DMS 273 treated with DMSO at 0.1 percent for 48 hours (cell line): ENCODE results near the gene KDM4B.

Source experiments
- DNase-seq: peaks from one replicate; lab custom pipeline; 2025; lab: John Stamatoyannopoulos, UW

The KDM4B gene

DNA sequence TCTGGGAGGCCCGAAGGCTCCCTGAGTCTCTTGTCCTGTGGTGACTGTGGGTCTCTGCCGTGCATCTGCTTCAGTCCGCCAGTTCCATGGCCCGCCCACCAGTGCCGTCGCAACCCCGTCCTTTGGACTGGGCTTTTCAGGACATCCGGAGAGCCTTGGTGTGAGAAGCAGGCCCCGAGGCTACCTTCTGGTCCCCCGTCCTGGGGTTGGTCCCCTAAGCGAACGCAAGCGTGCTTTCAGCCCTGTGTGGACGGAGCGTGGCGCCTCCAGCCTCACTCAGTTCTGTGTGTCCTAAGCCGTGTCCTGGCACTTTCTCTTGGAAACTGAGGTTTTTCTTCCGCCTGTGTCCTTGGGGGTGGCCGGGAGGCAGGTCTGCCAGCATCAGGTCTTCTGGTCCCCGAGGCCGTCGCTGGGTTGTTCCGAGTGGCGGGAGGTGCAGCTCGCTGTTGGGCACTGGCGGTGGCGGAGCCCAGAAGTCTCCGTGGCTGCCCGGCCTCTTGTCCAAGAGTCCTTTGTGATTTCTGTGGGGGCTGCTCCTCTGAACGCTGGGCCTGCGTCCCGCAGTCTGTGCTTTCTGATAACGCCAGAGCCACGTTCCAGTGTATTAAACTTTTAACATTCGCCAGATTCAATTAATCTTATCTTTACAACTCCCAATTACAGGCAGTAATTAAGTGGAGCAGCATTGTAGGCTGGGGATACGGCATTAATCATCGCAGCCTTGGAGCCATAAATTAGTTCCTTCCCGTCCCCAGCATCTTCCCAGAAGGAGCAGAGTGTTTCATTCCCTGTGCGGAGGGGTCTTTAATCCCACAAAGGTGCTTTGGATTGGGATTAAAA lies 99.5 kb downstream of the KDM4B start:
- DNase-seq: no peak

DNA sequence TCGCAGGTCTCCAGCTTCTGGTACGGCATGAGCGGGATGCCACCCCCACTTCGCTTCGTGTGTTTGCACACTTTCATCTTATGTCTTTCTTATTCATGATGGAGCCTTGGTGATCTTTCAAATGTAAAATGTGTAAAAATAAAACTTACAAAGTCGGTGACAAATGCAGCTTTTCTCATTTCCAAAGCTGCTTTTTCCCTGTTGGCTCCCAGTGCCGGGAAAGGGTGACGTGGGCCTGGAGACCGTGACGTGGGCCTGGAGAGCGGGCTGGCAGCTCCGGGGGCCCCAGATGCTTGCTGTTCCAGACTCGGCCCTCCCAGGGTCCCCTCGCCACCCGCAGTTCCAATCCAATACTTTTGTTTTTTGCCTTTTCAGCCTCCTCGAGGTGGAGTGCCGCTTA lies 101.4 kb downstream of the KDM4B start:
- no peak for DNase-seq

DNA sequence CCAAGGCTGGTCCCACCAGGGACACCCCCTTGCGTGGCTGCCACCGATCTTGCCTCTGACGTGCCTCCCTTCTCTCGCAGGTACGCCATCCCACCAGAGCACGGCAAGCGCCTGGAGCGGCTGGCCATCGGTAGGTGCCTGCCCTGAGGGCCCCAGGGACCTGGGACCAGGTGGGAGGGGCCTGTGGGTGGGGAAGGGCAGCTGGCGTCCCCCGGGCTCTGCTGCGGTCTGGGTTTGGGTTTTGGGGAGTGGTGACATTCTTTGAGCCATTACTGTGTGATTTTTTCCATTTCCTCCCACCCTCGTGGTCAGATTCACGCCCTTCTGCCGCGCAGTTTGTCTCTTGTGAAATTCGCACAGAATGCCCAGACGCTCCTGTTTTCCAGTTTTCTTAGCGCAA lies 102.0 kb downstream of the KDM4B start:
- DNase-seq: no peak

DNA sequence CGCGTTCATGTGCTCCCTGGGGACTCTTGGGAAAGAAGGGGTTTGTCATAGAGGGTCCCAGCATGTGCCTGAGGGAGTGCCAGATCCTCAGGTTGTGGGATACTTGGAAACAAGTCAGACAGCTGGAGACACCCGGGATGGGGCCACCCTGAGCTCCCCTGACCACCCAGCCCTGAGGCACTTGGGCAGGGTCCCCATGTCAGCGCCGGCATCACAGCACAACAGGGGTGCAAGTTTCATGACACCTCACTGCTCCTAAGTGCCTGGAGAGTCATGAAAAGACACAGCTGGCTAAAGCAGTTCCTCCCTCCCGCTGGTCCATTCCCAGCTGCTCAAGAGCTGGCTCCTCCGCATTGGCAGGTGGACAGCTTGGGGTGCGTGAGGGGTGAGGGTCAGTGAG lies 102.7 kb downstream of the KDM4B start:
- DNase-seq: no peak

DNA sequence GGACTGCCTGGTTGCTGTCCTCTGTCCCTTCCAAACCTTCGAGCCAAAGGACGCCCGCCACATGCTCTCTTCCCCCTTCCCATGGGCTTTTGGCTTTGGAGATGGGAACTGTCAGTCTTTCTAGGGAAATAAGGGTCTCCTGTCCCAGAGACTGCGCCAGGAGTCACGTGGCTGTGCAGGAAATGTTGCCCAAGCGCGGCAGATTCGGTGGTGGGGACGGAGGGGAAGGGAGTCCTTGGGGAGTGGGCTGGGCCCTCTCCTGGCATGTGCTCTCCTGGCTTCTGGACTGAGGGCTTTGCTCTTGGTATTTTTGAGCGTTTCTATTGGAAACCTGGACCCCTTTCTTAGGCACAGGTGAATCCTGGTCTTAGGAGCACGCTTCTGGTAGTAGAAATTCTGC lies 103.2 kb downstream of the KDM4B start:
- DNase-seq: no peak

DNA sequence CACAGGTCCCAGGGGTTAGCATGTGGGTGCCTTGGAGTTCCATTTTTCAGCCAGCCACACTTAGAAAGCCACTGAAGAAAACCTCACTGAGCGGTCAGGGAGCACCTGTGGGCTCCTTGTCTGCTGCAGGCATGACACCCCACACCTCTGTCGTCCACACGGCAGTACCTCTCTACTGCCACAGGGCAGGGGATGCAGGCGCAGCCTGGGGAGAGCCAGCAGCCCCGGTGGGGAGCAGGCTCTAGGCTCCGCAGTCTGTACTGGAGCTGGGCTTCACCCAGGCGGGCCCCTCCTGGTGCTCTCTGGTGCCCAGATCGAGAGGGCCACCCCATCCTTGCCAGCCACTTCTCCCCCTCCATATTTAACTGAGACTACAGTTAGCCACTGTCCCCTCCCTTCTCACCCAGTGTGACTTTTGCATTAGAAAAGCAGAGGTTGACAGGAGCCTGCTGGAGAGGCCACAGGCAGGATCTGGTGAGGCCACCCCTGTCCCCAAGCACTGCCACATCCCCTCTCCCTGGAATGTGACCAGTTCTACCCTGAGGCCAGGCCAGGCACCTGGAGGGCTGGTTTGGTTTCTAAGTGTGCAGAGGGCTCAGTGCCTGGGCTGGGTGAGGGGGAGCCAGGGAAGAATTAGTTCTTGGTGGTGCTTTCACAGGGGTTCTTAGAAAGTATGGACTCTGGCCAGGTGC lies 104.4 kb downstream of the KDM4B start:
- DNase-seq: no peak

DNA sequence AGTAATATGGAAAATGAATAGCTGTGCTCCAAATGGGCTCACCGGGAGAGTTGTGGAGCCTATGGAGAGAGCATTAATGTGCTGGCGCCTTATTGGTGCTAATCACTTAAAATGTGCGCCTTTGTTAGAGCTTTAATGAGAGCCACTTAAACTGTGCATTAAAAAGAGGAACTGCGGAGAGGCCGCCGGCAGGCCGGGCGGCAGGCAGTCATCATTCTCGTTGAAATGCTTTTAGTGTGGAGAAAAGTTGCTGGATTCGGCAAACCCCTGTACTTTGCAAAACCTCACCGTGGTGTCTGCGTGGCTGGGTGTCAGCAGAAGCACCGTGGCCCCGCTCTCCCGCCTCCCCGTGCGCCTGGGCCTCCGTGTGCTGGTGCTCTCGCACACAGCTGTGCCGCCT lies 105.5 kb downstream of the KDM4B start:
- no peak for DNase-seq

DNA sequence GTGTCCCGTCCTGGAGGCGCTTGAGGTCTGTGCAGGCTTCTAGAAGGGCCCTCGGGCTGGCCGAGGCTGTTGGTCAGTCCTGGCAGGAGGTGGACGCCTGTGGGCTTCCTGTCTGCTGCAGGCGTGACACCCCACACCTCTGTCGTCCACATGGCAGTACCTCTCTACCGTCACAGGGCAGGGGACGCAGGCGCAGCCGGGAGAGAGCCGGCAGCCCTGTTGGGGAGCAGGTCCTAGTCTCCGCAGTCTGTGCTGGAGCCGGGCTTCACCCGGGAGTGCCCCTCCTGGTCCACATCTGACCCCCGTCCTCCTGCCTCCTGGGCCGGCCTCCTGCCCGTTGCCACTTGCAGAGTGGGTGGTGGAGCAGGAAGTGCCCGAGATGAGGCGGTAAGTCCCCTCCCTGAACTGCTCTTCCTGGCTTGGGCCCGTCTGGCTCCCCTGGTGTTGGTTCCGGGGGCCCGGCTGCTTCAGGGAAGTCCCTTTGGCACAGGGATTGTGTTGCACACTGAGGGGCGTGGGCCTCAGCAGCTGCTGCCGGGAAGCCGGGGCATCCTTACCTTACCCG lies 106.0 kb downstream of the KDM4B start:
- DNase-seq: no peak

DNA sequence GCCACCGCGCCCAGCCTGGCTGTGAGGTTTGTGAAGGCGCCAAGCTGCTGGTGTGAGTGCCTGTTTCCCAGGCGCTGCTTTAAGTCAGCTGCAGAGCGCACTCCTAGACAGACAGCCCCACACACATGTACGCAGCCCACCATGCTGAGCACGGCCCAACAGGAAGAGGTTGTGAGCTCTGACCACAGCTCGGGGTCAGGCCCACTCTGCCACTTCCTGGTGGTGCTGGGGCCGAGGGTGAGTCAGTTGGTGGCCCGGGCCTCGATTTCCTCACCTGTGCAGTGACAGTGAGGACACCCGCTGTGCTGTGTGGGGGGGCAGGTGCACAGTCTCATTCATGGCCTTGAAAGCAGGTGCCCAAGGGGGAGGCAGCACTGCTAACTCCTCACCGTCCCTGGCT lies 106.7 kb downstream of the KDM4B start:
- DNase-seq: no peak

DNA sequence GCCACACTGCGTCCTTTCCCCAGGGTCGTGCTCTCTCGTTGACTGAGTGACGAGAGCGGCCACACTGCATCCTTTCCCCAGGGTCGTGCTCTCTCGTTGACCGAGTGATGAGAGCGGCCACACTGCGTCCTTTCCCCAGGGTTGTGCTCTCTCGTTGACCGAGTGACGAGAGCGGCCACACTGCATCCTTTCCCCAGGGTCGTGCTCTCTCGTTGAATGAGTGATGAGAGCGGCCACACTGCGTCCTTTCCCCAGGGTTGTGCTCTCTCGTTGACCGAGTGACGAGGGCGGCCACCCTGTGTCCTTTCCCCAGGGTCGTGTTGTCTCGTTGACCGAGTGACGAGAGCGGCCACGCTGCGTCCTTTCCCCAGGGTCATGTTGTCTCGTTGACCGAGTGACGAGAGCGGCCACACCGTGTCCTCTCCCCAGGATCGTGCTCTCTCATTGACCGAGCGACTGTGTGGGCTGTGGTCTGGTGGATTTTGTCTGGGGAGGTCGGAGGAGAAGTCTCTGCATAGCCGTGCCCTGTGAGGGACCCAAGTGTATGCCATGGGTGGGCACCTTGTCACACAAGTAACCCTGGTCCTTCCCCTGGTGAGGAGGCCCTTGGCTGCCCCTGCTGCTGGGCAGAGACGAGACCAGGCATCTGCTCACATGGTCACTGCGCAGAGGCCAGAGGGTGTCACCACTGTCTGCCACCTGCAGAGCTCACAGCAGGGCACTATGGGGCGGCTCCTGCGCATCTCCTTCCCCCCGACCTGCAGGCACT lies 107.7 kb downstream of the KDM4B start:
- DNase-seq: no peak

DNA sequence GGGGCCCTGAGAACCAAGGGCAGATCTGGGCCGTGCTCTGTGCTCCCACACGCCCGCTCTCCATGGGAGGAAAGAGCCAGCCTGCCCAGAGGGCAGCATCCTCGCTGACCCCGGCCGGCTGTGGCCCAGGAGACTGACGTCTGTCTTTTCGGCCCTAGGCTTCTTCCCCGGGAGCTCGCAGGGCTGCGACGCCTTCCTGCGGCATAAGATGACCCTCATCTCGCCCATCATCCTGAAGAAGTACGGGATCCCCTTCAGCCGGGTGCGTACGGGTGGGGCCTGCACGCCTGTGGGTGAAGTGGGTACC lies 108.2 kb downstream of the KDM4B start:
- no peak for DNase-seq

DNA sequence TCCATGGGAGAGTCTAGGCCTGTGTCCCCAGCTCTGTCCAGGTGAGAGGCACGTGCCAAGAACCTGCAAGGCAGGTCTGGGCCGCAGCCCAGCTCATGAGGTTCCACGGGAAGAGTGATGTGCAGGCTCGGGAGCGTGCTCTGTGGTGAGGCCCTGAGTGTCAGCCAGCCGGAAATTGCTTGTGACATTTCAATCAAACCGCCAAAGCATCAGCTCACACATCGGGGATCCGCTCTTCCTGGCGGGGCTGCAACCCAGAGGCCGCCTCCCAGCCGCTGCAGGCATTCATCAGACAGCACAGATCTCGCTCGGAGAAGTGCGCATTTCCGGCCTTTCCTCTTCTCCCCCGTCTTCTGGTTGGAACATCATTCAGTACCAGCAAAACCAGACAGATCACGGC lies 109.3 kb downstream of the KDM4B start:
- DNase-seq: no peak

DNA sequence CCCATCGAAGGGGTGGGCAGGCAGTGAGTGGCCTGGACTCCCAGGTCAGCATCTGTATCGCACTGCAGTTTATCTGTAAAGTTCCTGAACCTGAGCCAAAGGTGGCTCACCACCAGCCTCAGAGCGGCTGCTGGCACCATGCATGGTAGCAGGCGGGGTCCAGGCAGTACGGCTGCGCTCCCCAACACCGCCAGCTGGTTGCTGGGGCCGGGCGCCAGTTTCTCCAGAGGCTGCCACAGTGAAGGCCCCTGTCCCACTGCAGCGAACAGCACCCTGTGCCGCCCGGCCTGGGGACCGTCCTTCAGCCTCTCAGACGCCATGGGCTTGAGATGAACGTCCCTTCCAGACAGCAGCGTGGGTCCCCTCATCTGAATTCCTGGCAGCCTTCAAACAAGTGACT lies 109.8 kb downstream of the KDM4B start:
- DNase-seq: no peak

DNA sequence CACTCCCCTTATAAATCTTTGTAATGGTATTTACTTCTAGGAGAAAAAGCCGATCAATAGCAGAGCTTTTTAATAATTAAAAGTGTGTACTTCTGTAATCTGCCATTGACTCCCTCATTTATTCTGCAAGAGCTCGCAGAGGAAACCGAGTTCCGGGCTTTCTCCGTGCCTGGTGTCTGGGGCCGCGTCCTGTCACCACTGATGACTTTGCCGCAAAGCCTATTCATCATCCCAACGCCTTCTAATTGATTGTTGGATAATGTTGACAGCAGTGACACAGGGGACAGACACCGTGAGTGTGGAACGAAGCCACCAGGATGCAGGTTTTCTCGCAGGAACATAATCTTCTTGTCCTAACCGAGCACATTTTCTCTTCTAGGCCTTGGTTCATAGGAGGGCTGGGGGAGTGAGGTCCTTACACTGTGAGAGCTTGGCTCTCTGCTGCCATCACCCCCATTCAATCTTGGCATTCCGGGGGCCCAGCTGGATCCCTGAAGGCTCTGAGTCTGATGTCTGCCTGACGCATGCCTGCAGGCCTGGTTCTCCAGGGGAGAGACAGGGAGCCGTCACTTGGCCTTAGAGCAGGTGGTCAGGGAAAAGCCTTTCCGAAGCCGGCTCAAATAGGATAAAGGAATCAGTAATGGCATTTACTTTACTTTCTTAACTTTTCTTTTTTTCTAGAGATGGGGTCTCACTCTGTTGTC lies 110.3 kb downstream of the KDM4B start:
- DNase-seq: no peak

DNA sequence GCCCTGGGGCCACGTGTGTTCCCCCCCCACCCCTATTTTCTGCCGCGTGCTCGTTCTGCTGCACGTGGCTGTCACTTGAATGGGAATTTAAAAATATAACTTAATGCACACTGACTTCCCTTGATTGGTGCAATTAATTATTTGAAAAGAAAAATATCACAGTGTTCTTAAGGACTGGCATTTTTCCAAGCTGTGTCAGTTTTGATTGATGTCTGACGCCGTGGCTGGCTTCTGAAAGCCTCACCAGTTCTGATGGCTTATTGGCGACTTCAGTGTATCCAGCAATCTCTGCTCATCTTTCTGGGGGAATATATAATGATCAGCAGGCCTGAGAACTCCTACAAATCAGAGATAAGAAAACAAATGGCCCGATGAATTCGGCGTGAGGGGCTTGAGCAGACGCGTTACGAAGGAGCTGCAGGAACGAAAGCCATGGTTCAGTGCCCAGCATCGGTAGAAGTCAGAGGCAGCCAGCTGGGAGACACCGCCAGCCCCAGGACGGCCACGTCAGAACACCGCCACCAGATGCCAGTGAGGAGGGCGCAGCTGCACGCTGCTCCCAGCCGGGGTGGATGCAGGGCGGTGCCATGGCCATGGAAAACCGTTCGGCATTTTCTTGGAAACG lies 111.2 kb downstream of the KDM4B start:
- DNase-seq: no peak

DNA sequence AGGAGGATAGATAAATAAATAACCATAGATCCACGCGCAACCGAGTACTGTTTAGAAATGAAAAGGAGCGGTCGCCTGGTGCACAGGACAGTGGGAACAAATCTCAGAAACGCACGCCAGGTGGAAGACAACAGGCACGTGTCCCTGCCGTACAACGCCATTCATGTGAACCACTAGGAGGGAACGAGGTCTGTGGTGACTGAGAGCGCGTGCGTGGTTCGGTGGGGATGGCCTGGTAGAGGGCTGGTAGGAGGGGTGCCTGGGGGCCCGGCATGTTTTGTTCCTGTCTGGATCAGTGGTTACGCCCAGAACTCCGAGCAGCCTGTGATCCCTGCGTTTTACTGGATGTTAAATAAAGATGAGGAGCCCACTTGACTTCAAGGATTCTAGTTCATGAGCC lies 111.9 kb downstream of the KDM4B start:
- DNase-seq: no peak

DNA sequence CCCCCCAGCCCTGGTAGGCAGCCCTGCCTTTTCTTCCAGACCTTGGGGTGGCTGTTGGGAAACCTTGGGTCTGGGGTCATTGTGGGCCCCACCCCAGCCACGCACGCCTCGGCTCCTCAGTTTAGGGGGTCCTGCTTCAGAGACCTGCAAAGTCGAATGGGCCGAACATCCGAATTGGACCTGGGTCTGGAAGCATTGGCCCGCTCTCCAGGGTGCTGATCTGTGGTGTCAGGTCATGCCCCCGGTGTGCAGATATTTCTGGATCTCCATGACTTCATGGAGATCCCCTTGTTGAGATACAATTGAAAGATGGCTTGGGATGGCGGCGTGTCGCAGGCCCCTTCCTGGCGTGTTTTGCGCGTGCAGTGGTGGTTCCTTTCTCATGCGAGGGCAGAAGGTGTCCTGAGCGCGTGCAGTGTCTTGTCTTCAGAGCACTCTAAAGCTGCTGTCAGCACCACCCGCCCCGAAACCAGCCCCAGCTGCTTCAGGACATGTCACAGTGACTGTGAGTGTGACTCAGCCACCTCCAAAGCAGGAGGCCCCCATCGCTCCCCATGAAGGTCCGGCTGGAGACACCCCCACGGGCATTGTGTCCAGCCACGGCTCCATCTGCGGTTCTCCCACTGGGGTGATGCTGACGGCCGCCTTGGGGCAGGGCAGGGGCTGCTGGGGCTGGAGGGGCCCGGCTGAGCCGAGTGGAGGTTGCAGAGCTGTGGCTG lies 112.7 kb downstream of the KDM4B start:
- DNase-seq: no peak

DNA sequence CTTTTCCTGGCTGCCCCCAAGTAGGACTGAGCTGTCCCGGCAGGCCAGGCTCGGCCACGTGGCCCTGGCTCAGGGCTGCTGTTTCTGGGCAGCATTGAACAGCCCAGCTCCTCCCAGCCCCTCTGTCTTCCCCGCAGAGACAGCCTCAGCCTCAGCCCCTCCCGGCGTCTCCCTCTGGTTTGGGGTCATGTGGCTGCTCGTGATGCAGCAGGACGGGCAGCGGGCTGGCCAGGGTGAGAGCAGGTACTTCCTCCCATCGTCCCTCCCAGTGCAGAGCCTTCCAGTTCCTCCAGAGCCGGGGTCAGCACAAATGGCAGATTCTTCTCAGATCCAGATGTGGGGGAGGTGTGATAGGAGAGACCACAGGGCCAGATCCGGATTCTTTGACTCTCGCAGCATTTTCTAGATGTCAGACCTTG lies 114.6 kb downstream of the KDM4B start:
- DNase-seq: no peak

DNA sequence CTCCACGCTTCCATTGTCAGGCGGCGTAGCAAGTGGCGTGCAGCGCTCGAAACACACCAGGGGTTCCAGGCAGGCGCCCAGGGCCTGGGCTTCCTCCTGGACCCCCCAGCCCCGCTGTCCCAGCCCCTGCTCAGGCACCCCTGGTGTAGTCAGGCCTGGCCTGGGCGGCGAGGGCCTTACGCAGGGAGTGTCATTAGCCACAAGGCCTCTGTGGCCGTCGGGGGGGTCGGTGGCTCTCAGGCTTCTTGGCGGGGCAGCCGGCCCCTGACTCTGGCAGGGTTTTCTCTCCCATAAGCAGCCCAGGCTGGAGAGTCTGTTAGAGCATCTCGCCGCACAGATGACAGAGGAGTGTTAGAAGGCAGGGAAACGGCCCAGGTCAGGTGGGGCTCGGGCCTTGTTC lies 116.7 kb downstream of the KDM4B start:
- no peak for DNase-seq

DNA sequence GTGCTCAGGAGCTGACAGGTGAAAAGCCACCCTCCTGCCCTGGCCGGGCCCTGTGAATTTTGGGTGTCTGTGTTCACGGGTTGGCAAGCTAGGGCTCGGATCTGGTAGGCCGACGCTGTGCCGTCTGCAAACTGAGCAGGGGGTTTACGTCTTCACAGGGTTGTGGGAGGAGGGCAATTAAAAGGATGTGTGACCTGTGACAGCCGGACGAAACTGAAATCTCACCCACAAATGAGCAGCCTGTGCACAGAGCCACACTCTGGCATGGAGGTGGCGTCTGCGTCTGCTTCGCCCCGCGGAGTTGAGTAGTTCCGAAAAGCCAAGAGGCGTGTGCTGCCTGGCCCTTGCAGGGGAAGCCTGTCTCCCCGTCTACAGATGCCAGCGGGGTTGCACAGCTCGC lies 117.3 kb downstream of the KDM4B start:
- no peak for DNase-seq
